H54 (cell line): ENCODE measurements around the gene FBXO40.
"Not testable (repeated sequence)": the region's sequence is repeated elsewhere in the genome, so short reads cannot be mapped to it uniquely, and the experiment has no call there.

Source experiments
- DNase-seq: peaks from one replicate; pipeline ENCODE4 v3.0.0; 2011; ENCODE audit warnings: low spot score, mixed read lengths; ENCODE audit not compliant: insufficient read length
- FAIRE-seq: peaks from 3 replicates; lab custom pipeline; 2011; peaks lifted over from hg19 to GRCh38; lab: Jason Lieb, UNC
- POLR2A ChIP-seq: IDR thresholded peaks from 2 replicates; pipeline ENCODE4 v1.6.1; 2011; ENCODE audit warnings: low read depth, mild to moderate bottlenecking, low read length

The FBXO40 gene

DNA sequence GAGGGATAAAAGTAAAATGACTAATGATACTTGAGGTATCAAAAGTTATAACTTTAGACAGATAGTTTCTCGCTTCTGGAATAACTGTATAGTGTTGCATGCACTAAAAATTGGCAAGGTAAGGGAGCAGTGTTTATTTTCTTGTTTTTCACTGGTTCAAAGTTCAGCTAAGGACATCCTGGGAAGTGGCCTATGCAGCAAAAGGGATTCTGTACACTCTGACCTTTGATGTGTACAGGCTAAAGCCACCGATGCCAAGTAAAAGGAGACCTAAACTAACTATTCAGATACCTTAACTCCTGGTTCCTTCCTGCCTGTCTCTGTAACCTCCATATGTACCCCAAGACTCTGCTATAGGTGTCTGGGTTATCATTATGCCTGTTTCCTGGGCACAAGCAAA lies 1.7 kb downstream of the FBXO40 start:
- DNase-seq = no peak
- no peak for TF ChIP-seq POLR2A
- FAIRE-seq = no peak

DNA sequence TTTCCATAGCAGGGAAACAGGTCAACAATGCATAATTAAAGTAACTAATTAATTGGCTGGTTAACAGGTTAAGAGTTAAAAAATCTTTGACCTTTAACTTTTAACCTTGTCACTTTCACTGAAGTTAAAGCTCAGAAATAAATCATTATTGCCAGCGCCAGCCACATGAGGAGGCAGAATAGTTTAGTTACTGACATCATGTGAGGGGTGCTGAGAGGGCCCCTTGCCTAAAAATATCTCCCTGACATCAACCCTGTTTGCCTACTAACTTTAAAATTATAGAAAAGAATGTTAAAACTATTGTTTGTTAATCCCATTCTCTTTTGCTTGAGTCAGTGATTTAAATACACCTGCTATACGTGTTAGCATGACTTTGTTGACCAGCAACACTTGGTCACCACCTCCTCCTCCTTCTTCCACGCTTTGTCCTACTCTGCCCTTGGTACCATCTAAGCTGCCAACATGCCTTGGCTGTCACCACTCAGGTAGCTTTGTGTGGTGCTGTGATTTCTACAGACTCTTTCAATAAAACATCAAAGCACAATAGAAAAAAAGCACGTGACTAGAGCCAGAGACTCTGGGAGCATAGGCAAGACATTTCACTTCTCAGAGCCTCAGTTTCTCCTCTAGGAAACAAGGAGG lies 2.7 kb downstream of the FBXO40 start:
- no peak for TF ChIP-seq POLR2A
- DNase-seq (no peak), FAIRE-seq (no peak)

DNA sequence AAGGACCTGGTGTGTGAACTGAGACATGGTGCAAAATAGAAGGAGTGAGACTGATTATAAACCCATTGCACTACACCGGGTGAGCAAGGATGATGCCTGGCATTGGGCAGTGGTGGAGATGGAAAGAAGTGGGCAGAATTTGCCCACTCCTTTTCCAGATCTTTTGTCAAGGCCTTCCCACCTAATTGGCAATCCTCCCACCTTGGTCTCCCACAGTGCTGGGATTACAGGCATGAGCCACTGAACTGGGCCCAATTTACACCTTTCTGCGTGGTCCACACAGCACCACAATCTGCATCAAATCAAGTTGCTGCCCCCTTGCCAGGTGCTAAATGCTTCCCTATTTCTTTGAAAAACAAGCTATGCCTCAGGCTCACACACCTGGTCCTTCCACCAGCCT lies 5.4 kb downstream of the FBXO40 start:
- FAIRE-seq (no peak), DNase-seq (no peak)
- TF ChIP-seq POLR2A = no peak

DNA sequence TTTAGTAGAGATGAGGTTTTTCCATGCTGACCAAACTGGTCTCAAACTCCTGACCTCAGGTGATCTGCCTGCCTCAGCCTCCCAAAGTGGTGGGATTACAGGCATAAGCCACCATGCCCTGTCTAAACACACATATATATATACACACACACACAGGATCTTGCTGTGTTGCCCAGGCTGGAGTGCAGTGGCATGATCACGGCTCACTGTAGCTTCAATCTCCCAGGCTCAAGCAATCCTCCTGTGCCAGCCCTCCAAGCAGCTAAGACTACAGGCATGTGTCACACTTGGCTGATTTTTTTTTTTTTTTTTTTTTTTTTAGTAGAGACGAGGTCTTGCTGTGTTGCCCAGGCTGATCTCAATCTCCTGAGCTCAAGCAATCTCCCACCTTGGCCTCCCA lies 6.7 kb downstream of the FBXO40 start:
- DNase-seq, FAIRE-seq: not testable (repeated sequence)

GRCh38 chr3:121601212-121601812 lies 8.1 kb downstream of the FBXO40 start:
- TF ChIP-seq POLR2A = no peak
- no peak for FAIRE-seq
- DNase-seq = no peak

DNA sequence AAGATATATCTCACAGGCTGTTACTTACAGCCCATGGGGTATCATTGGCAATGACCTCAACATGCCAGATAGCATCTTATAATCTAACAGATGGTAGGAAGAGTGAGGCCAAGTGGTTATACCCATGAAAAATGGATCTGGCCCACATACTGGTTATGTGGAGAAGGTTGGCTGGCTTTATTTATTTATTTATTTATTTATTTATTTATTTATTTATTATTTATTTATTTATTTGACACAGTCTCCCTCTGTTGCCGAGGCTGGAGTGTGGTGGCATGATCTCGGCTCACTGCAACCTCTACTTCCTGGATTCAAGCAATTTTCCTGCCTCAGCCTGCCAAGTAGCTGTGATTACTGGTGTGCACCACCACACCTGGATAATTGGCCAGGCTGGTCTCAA lies 11.6 kb downstream of the FBXO40 start:
- no peak for DNase-seq
- no peak for TF ChIP-seq POLR2A
- FAIRE-seq = no peak

DNA sequence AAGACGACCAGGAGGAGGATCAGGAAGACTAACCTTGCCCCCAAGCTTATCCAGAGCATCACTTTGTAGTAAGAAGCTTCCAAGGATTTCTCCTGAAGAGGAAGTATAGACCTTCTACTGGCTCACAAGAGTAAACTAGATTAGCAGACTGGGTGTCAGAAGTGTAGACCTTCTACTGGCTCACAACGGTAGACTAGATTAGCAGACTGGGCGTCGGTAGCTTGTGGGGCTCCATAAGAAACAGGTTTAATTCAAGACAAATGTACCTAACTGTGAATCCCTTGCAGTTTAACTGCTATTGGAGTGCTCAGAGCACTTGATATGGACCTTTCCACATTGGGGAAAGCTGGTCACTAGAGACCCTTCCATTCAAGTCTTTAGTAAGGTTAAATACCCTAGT lies 12.9 kb downstream of the FBXO40 start:
- no peak for FAIRE-seq
- no peak for DNase-seq
- TF ChIP-seq POLR2A = no peak

DNA sequence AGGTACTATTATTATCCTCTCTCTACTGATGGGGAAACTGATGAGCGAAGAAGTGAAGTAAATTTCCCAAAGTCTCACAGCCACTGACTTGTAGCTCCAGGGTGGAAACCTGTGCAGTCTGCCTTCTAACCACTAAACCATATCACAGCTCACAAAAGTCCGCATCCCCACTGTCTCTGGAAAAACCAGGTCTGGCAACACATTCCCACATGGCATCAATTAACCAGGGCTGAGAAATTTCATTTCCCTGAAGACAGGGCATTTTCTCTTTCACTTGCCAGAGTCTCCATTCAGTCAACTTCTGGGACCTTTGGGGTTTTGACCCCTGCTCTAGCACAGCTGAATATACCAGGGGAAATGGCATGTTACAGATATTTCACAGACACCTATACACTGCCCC lies 26.5 kb downstream of the FBXO40 start:
- no peak for TF ChIP-seq POLR2A
- DNase-seq = no peak
- FAIRE-seq = no peak

- no peak for DNase-seq
- FAIRE-seq = no peak
- TF ChIP-seq POLR2A = no peak
Measured at GRCh38 chr3:121621491-121621890, 28.3 kb downstream of the FBXO40 start.

GRCh38 chr3:121624147-121624899 lies 31.1 kb downstream of the FBXO40 start:
- DNase-seq (no peak), FAIRE-seq (no peak)
- no peak for TF ChIP-seq POLR2A

DNA sequence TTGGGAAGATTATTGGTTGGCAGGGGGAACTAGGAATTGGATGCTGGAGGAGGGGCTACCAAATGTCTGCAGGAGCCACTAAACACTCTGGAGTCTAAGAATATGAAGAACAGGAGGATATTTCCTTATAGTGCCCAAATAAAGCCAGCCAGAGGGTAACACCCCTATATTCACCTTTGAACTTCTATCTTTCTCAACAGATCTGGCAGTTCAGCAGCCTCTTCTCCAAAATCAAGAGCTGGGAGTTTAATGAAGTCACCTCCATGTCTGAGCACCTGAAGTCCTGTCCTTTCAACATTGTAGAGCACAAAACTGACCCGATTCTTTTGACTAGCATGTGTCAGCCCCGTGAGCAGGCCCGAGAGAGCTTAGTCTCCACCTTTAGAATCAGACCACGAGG lies 33.3 kb downstream of the FBXO40 start:
- no peak for DNase-seq
- no peak for TF ChIP-seq POLR2A
- no peak for FAIRE-seq

GRCh38 chr3:121627211-121627610 lies 34.0 kb downstream of the FBXO40 start:
- FAIRE-seq = no peak
- no peak for DNase-seq
- no peak for TF ChIP-seq POLR2A

DNA sequence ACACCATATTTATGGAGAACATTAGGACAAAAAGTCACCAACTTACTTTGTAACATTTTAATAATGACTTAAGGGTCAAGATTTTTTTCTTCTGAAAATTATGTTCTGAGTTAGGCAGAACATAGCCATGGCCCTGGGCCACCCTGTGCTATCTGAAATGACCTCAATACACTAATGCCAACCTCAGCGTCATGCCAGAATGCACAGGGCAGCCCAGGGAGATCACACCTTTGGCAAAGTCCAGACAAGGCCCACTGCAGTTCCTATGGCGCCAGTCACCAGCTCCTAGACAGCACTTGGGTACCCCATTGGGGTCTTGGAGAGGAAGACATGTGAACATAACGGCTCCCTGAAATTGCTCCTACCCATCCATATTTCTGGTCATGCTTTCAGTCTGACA lies 34.4 kb downstream of the FBXO40 start:
- no peak for TF ChIP-seq POLR2A
- DNase-seq (no peak), FAIRE-seq (no peak)

- DNase-seq = no peak
- TF ChIP-seq POLR2A = no peak
- FAIRE-seq = no peak
Measured at GRCh38 chr3:121629601-121630000, 36.4 kb downstream of the FBXO40 start.

GRCh38 chr3:121630355-121630754 lies 37.2 kb downstream of the FBXO40 start:
- FAIRE-seq (no peak), DNase-seq (no peak)
- no peak for TF ChIP-seq POLR2A
